Thyroid gland (tissue), 4 donors: ENCODE measurements around the gene FAM241B. TPM values are rescaled to one million over a fixed set of nuclear protein-coding genes. Genes with fewer than 3 reads are reported as not detected.

Experiments
- DNase-seq, 2 donors: peaks; one replicate each; pipeline ENCODE4 v3.0.0-alpha.2; 2019
- H3K27ac ChIP-seq, 3 donors: fragments of 200-600 bp; sonication (generic); 1 replicate in 2 of 3; 2 replicates in 1 of 3; pipeline ENCODE4 v1.5.1; 2016 to 2019; ENCODE audit warnings: mild to moderate bottlenecking in 1 of 3, moderate library complexity in 1 of 3
- H3K27me3 ChIP-seq: fragments of 200-600 bp; sonication (generic); one replicate; pipeline ENCODE4 v1.5.1; 2019
- H3K36me3 ChIP-seq, 2 donors: fragments of 200-600 bp; sonication (generic); one replicate each; pipeline ENCODE4 v1.5.1; 2016 to 2019
- H3K4me1 ChIP-seq, 2 donors: fragments of 200-600 bp; sonication (generic); one replicate each; pipeline ENCODE4 v1.5.1; 2017 to 2019
- H3K4me3 ChIP-seq, 3 donors: fragments of 200-600 bp; sonication (generic); replicated peaks in 1 of 3; 1 replicate in 2 of 3; 2 replicates in 1 of 3; pipeline ENCODE4 v1.5.1; 2016; ENCODE audit warnings: mild to moderate bottlenecking in 1 of 3
- H3K9me3 ChIP-seq: fragments of 200-600 bp; sonication (generic); one replicate; pipeline ENCODE4 v1.5.1; 2017
- POLR2A ChIP-seq, 2 donors: fragments of 450-650 bp; IDR thresholded peaks; one replicate each; pipeline ENCODE4 v1.6.1; 2017; ENCODE audit warnings: antibody characterized with exemption in 2 of 2, mild to moderate bottlenecking in 2 of 2, moderate library complexity in 1 of 2
- WGBS, 2 donors: methylation state at CpG; one replicate each; pipeline ENCODE4 v1.1.5; 2017; 5-methylcytosine and 5-hydroxymethylcytosine counted together
- intact Hi-C: fragments of 100-400 bp; cut with DNase I; formaldehyde crosslinking; loops from one replicate; pipeline ENCODE4 v1.15.1; 2023
- total RNA-seq, 4 donors: library from RNA; depleted of rRNA; stranded (reverse); fragments of >200 nt; gene quantifications; one replicate each; pipeline ENCODE4 v1.2.3, GENCODE V29; 2016
- TF ChIP-seq, protein P1 (sequence below), 6 experiments: fragments of 200-600 bp in 3 of 6; fragments of 450-650 bp in 3 of 6; sonication (generic) in 3 of 6; IDR thresholded peaks; one replicate each; pipeline ENCODE4 v1.5.1; 2016 to 2019; ENCODE audit warnings: antibody characterized with exemption in 6 of 6, mild to moderate bottlenecking in 2 of 6, inconsistent platforms in 1 of 6, moderate library complexity in 1 of 6

Gene FAM241B
- total RNA-seq, 4 donors from 2014 or later: 2.1 to 7.2 (median 4.6) TPM

DNA sequence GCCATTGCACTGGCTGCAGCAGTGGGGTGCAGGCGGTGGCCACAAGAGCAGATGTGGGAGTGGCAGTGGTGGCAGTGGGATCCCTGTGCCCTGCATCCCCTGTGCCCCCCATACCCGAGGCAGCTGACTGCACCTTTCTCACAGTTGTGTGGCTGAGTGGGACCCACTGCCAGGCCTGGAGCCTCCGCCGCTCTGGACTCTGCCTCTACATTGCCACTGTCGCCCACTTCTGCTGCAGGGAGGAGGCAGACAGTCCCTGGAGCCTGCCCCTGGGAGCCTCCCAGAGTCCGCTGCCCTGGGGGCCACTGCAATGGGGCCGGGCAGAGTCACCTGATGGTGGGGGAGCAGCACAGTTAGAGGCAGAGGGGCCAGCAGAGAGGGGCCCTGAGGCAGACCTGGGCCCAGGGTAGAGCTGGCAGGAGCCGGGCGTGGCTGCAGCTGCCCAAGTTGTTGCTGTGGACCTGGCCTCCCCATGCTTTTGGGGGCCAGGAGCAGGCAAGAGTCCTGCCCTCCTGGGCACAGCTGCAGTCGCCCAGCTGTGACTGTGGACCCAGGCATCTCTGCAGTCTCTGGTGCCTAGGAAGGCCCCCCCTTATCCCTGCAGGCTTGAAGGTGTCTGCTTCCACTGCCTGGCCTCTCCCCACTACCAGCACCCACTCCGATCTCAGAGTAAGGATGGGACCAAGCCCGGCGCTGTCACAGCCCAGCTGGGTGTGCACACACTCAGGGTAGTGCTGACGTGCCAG, 22.2 kb downstream of the FAM241B start:
- intact Hi-C loops: no loop called here
- no peaks in the 10 kb centered on the region for H3K27me3 ChIP-seq
- WGBS, 2 donors: 87 to 94% methylated on average over 7 to 8 of the region's 14 CpGs
- H3K4me3 ChIP-seq: no peak overlapping the region
- H3K36me3 ChIP-seq: no peaks in the 10 kb centered on the region
- TF ChIP-seq, protein P1, sequence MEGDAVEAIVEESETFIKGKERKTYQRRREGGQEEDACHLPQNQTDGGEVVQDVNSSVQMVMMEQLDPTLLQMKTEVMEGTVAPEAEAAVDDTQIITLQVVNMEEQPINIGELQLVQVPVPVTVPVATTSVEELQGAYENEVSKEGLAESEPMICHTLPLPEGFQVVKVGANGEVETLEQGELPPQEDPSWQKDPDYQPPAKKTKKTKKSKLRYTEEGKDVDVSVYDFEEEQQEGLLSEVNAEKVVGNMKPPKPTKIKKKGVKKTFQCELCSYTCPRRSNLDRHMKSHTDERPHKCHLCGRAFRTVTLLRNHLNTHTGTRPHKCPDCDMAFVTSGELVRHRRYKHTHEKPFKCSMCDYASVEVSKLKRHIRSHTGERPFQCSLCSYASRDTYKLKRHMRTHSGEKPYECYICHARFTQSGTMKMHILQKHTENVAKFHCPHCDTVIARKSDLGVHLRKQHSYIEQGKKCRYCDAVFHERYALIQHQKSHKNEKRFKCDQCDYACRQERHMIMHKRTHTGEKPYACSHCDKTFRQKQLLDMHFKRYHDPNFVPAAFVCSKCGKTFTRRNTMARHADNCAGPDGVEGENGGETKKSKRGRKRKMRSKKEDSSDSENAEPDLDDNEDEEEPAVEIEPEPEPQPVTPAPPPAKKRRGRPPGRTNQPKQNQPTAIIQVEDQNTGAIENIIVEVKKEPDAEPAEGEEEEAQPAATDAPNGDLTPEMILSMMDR (IDR thresholded peaks at IDR 0.05): no peak
- no peak for TF ChIP-seq POLR2A (IDR thresholded peaks at IDR 0.05)
- no peak for DNase-seq
- no peak overlapping the region for H3K27ac ChIP-seq
- H3K4me1 ChIP-seq: peaks cover 0 to 18% of the 10 kb centered on the region in 2 donors
- H3K9me3 ChIP-seq: no peaks in the 10 kb centered on the region

DNA sequence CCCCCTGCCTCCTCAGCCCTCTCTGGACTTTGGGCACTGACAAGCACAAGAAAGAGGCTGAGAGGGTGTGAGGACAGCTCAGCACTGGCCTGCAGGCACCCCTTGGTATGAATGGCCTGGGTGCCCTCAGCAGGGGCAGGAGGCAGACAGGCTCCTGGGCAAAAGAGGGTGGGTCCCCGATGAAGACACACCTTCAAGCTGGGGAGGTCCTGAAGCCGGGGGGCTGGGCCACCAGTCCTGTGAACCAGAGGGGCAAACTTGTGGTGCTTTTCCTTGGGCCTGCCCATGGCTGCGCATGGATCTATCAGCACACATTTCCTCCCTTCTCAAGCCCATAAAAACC, 22.8 kb downstream of the FAM241B start:
- WGBS, 2 donors: 90% methylated on average over 2 of the region's 3 CpGs; no CpG with 5 or more reads in 1 of the 2 donors
- no peak for TF ChIP-seq POLR2A (IDR thresholded peaks at IDR 0.05)
- TF ChIP-seq, protein P1 (IDR thresholded peaks at IDR 0.05): no peak
- H3K9me3 ChIP-seq: no peaks in the 10 kb centered on the region
- H3K27ac ChIP-seq: no peak overlapping the region
- H3K27me3 ChIP-seq: no peaks in the 10 kb centered on the region
- no peak overlapping the region for H3K4me3 ChIP-seq
- intact Hi-C loops: no loop called here
- no peak for DNase-seq
- H3K36me3 ChIP-seq: no peaks in the 10 kb centered on the region
- H3K4me1 ChIP-seq: peaks cover 0 to 18% of the 10 kb centered on the region in 2 donors

DNA sequence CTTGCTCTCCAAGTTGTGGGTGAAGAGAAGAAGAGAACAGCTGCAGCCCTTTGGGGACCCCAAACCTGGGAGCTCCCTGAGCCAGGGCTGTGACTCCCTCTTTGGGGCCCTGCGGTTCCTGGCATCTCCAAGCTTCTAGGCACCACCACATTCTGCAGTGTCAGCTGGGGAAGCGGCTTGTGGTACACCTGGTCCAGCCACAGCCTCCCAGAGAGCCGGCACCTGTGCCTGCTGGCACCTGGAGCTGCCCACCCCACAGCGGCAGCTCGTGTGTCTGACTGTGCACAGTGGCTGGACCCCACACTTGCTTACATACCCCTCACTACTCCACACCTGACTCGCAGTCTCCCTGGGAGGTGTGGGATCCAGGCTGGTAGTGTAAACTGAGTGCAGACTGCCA, 23.5 kb downstream of the FAM241B start:
- Histone ChIP-seq H3K9me3 (no peaks in the 10 kb centered on the region), H3K4me1 (peaks cover 0 to 18% of the 10 kb centered on the region in 2 donors), H3K4me3 (no peak overlapping the region), H3K27me3 (no peaks in the 10 kb centered on the region), H3K36me3 (no peaks in the 10 kb centered on the region), H3K27ac (peak overlapping the region in 2 of 3 donors; percentile 42 to 53)
- WGBS, 2 donors: 63 to 78% methylated on average over 3 to 6 of the region's 6 CpGs
- no peak for TF ChIP-seq POLR2A (IDR thresholded peaks at IDR 0.05)
- TF ChIP-seq, protein P1 (IDR thresholded peaks at IDR 0.05): no peak
- intact Hi-C loops: no loop called here
- DNase-seq: peak; percentile 14 to 23

DNA sequence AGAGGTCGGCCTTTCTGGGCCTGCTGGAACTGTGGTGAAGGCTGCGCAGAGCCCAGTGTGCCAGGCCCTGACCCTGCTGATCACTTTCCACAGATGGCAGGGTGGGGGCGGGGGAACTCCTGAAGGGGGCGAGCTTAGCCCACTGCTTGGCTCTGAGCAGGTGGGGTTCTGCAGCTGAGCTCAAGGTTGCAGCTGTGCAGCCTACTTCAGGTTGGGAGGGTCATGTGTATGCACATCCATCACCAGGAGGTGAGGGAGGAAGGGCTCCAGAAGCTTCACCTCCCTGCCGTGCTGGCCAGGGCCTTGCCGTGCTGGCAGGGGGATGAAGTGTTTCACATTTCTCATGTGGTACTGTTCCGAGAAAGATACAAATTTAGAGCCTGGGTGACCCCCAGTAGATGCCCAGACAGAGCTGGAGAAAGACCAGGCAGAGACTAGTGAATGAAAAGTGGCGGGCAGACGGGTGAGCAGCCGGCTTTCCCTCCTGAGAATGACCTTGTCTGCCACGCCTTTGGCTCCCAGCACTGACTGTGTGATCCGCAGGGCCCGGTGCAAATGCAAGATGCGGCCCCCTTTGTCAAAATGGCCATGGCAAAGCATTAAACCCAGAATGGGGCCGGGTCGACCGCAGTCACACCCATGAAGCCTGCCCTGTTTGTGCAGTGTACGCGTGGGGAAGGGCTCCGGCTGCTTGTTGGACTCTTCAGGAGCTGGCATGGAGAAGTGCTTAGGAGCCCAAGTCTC, 25.2 kb downstream of the FAM241B start:
- H3K36me3 ChIP-seq: no peaks in the 10 kb centered on the region
- DNase-seq: no peak
- TF ChIP-seq, protein P1 (IDR thresholded peaks at IDR 0.05): no peak
- no peak for TF ChIP-seq POLR2A (IDR thresholded peaks at IDR 0.05)
- H3K27ac ChIP-seq: no peak overlapping the region
- no peak overlapping the region for H3K4me3 ChIP-seq
- intact Hi-C loops: no loop called here
- no peaks in the 10 kb centered on the region for H3K9me3 ChIP-seq
- H3K4me1 ChIP-seq: peaks cover 0 to 18% of the 10 kb centered on the region in 2 donors
- no peaks in the 10 kb centered on the region for H3K27me3 ChIP-seq
- 81 to 84% methylated on average over 15 to 18 of the region's 20 CpGs for whole genome bisulfite sequencing, 2 donors
